ENCODE measurements around the gene ADGRV1. TPM values are rescaled to one million over a fixed set of nuclear protein-coding genes. Genes with fewer than 3 reads are reported as not detected.

ADGRV1 gene
- total RNA-seq, 1 experiment from 2014 or later = not detected

DNA sequence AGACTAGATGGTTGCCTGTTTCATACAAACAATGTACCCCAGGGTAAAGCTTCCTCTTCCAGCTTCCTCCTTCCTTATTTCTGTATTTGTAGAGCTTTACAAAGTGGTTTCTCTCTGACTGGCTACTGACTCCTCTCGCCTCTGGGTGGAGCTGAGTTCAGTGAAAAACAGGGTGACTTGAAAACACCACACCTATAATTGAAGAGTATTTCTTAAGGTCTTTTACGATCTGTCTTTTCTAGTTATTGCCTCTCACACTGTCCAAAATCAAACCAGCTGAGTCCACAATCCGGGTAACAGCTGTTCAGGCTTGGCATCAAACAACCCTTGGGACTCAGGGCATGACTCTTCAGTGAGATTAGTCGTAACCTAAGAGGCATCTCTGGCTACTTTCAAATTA lies 624.2 kb downstream of the ADGRV1 start:
- H3K4me3 Mint-ChIP-seq (ENCODE audit: unreplicated experiment) = no peak overlapping the region
- H3K36me3 Mint-ChIP-seq (ENCODE audit: insufficient read depth, unreplicated experiment) = peaks cover 7% of the 10 kb centered on the region
- peaks cover 6% of the 10 kb centered on the region for H3K4me1 Mint-ChIP-seq (ENCODE audit: insufficient read depth, unreplicated experiment)
- intact Hi-C loops (cut with micrococcal nuclease) = no loop called here
- no peak for DNase-seq (ENCODE audit: unreplicated experiment)
- H3K27me3 Mint-ChIP-seq (ENCODE audit: insufficient read depth, unreplicated experiment) = no peaks in the 10 kb centered on the region
- no peaks in the 10 kb centered on the region for H3K9me3 Mint-ChIP-seq (ENCODE audit: unreplicated experiment)
- no peak overlapping the region for H3K27ac Mint-ChIP-seq (ENCODE audit: low read depth, unreplicated experiment)
- ChIA-PET POLR2A (interaction anchor here (0.5 to 1.3 kb wide), 5 partner anchors 36 to 202 kb away, joined by 3 to 4 read pairs (median 3); partner anchors contain the start of gene ARRDC3), CTCF (interaction anchor here (0.8 to 1.8 kb wide), 5 partner anchors 9 to 251 kb away, joined by 3 to 4 read pairs (median 3); no protein-coding TSS in a partner anchor)
- TF ChIP-seq, protein P1, sequence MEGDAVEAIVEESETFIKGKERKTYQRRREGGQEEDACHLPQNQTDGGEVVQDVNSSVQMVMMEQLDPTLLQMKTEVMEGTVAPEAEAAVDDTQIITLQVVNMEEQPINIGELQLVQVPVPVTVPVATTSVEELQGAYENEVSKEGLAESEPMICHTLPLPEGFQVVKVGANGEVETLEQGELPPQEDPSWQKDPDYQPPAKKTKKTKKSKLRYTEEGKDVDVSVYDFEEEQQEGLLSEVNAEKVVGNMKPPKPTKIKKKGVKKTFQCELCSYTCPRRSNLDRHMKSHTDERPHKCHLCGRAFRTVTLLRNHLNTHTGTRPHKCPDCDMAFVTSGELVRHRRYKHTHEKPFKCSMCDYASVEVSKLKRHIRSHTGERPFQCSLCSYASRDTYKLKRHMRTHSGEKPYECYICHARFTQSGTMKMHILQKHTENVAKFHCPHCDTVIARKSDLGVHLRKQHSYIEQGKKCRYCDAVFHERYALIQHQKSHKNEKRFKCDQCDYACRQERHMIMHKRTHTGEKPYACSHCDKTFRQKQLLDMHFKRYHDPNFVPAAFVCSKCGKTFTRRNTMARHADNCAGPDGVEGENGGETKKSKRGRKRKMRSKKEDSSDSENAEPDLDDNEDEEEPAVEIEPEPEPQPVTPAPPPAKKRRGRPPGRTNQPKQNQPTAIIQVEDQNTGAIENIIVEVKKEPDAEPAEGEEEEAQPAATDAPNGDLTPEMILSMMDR (IDR thresholded peaks at IDR 0.05; ENCODE audit: unreplicated experiment) = no peak
- BruUV-seq (replicated peaks) = no TSS peak

DNA sequence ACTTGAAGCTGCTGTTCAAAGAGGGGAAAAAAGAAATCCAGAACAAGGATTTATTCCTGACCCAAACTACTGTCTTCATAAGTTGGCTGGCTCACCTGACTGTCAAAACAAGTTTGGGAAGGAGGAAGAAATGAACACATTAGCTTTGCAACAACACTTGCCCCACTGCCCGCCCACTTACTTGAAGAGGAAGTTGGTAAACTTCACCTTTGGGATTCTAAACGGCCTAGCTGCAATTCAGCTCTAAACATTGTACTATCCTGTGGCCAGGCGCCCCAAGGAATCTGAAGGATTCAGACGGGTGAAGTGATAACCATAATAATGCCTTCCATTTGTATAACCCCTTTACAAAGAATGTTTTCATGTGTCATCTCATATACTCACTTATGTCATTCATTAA lies 625.1 kb downstream of the ADGRV1 start:
- Mint-ChIP-seq H3K9me3 (ENCODE audit: unreplicated experiment) (no peaks in the 10 kb centered on the region), H3K36me3 (ENCODE audit: insufficient read depth, unreplicated experiment) (peaks cover 7% of the 10 kb centered on the region), H3K27me3 (ENCODE audit: insufficient read depth, unreplicated experiment) (no peaks in the 10 kb centered on the region), H3K4me1 (ENCODE audit: insufficient read depth, unreplicated experiment) (no peaks in the 10 kb centered on the region), H3K4me3 (ENCODE audit: unreplicated experiment) (no peak overlapping the region), H3K27ac (ENCODE audit: low read depth, unreplicated experiment) (no peak overlapping the region)
- ChIA-PET POLR2A (interaction anchor here (0.7 to 1.5 kb wide), 3 partner anchors 9 to 200 kb away, joined by 3 to 6 read pairs (median 4); no protein-coding TSS in a partner anchor), CTCF (interaction anchor here (0.6 to 1.8 kb wide), 3 partner anchors 88 to 197 kb away, joined by 3 to 4 read pairs (median 3); no protein-coding TSS in a partner anchor)
- intact Hi-C loops (cut with micrococcal nuclease) = no loop called here
- BruUV-seq (replicated peaks) = no TSS peak
- DNase-seq (ENCODE audit: unreplicated experiment) = no peak
- TF ChIP-seq, protein P1 (IDR thresholded peaks at IDR 0.05; ENCODE audit: unreplicated experiment) = no peak

DNA sequence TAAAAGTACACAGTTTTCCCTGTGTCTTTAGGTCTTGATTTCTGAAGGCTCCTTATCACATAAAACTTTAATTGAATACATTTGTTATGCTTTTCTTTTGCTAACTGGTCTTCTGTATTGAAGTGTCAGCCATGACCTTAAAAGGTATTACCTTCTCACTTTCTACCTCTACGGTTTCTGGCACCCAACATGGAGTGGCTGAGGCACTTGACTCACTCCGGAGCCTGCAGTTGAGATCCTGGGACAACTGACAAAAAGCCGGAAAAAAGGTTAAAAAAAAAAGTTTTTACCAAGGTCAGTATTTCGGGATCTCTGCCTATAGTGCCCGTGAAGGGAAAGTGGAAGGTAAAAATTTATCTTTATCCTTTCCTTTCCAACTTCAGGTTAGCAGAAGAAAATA lies 627.5 kb downstream of the ADGRV1 start:
- ChIA-PET POLR2A (no interaction called here), CTCF (no interaction called here)
- no peak for DNase-seq (ENCODE audit: unreplicated experiment)
- intact Hi-C loops (cut with micrococcal nuclease) = no loop called here
- Mint-ChIP-seq H3K36me3 (ENCODE audit: insufficient read depth, unreplicated experiment) (no peaks in the 10 kb centered on the region), H3K4me3 (ENCODE audit: unreplicated experiment) (no peak overlapping the region), H3K27me3 (ENCODE audit: insufficient read depth, unreplicated experiment) (no peaks in the 10 kb centered on the region), H3K4me1 (ENCODE audit: insufficient read depth, unreplicated experiment) (peaks cover 9% of the 10 kb centered on the region), H3K27ac (ENCODE audit: low read depth, unreplicated experiment) (no peak overlapping the region), H3K9me3 (ENCODE audit: unreplicated experiment) (no peaks in the 10 kb centered on the region)
- TF ChIP-seq, protein P1 (IDR thresholded peaks at IDR 0.05; ENCODE audit: unreplicated experiment) = no peak
- BruUV-seq (replicated peaks) = no TSS peak

DNA sequence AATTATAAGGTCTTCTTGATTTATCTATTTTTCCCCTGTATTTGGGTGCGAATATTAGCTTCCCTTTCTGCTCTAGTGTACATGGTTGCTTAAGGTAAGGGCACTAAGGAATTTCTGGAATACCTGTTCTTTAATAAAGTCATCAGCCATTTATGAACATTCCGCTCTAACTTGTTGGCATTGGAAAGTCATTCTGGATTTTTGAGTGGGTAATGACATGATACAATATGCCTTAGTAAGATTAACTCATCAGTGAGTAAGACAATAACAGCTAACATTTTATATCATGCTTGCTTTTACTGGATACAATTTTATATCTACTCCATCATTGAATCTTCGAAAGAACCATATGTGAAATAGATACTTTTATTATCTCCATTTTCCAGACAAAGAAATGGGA lies 628.4 kb downstream of the ADGRV1 start:
- intact Hi-C loops (cut with micrococcal nuclease) = no loop called here
- Mint-ChIP-seq H3K36me3 (ENCODE audit: insufficient read depth, unreplicated experiment) (no peaks in the 10 kb centered on the region), H3K4me3 (ENCODE audit: unreplicated experiment) (no peak overlapping the region), H3K9me3 (ENCODE audit: unreplicated experiment) (no peaks in the 10 kb centered on the region), H3K4me1 (ENCODE audit: insufficient read depth, unreplicated experiment) (peaks cover 9% of the 10 kb centered on the region), H3K27me3 (ENCODE audit: insufficient read depth, unreplicated experiment) (no peaks in the 10 kb centered on the region), H3K27ac (ENCODE audit: low read depth, unreplicated experiment) (no peak overlapping the region)
- POLR2A ChIA-PET = interaction anchor here (0.6 to 1.2 kb wide), 3 partner anchors 15 to 248 kb away, joined by 3 to 5 read pairs (median 4); partner anchors contain the start of gene ARRDC3
- BruUV-seq (replicated peaks) = no TSS peak
- TF ChIP-seq, protein P1 (IDR thresholded peaks at IDR 0.05; ENCODE audit: unreplicated experiment) = no peak
- CTCF ChIA-PET = no interaction called here
- no peak for DNase-seq (ENCODE audit: unreplicated experiment)
